ENCODE results near the gene MTHFR. TPM values are rescaled to one million over a fixed set of nuclear protein-coding genes. Genes with fewer than 3 reads are reported as not detected.

The MTHFR gene
- total RNA-seq, 1 donor = 32.6 TPM

DNA sequence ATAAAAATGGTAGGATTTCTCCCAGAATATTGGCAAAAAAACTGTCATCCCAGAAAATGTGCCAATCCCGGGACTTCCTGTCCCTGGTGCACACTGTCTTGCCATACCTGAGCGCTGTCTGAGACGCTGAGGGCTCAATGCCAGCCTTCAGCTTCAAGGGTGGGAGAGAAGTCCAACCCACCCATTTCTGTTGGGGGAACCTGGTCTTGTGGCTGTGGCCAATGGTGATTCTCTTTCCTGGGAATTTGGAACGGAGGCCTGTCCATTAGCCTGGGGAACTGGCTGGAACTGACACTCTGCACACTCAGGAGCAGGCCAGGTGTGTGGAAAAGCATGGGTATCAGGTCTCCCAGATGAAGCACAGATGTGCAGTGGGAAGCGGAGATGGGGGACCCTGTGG, 6.7 kb downstream of the MTHFR start:
- H4K20me1 ChIP-seq (ENCODE audit: insufficient read depth, low read length) = peaks cover 3% of the 10 kb centered on the region
- no peak overlapping the region for H3K27ac ChIP-seq (ENCODE audit: low read depth, low read length)
- no peak overlapping the region for H3K4me2 ChIP-seq (ENCODE audit: insufficient read depth, low read length)
- no peak overlapping the region for H3K4me3 ChIP-seq (ENCODE audit: insufficient read depth, low read length)
- H3K79me2 ChIP-seq (ENCODE audit: insufficient read depth, low read length) = peaks cover 15% of the 10 kb centered on the region
- TF ChIP-seq CTCF (IDR thresholded peaks at IDR 0.05; ENCODE audit: extremely low read depth, low read depth, low read length) = no peak
- no peaks in the 10 kb centered on the region for H3K27me3 ChIP-seq (ENCODE audit: insufficient read depth, low read length)
- peaks cover 31% of the 10 kb centered on the region for H3K4me1 ChIP-seq (ENCODE audit: insufficient read depth, low read length)
- DNase-seq (ENCODE audit: insufficient read length, low spot score, missing footprints) = no peak
- peaks cover 29% of the 10 kb centered on the region for H3K36me3 ChIP-seq (ENCODE audit: insufficient read depth, low read length)
- H3K9me3 ChIP-seq (ENCODE audit: low read depth, low read length) = no peaks in the 10 kb centered on the region
- no peak overlapping the region for H2AFZ ChIP-seq (ENCODE audit: low read length)

- Histone ChIP-seq H3K4me3 (ENCODE audit: insufficient read depth, low read length) (no peak overlapping the region), H3K27me3 (ENCODE audit: insufficient read depth, low read length) (no peaks in the 10 kb centered on the region), H2AFZ (ENCODE audit: low read length) (no peak overlapping the region), H3K4me2 (ENCODE audit: insufficient read depth, low read length) (no peak overlapping the region), H3K79me2 (ENCODE audit: insufficient read depth, low read length) (peaks cover 8% of the 10 kb centered on the region), H3K27ac (ENCODE audit: low read depth, low read length) (no peak overlapping the region), H3K4me1 (ENCODE audit: insufficient read depth, low read length) (peaks cover 17% of the 10 kb centered on the region), H3K36me3 (ENCODE audit: insufficient read depth, low read length) (peaks cover 35% of the 10 kb centered on the region), H4K20me1 (ENCODE audit: insufficient read depth, low read length) (peaks cover 3% of the 10 kb centered on the region), H3K9me3 (ENCODE audit: low read depth, low read length) (no peaks in the 10 kb centered on the region)
- TF ChIP-seq CTCF (IDR thresholded peaks at IDR 0.05; ENCODE audit: extremely low read depth, low read depth, low read length) = no peak
- DNase-seq (ENCODE audit: insufficient read length, low spot score, missing footprints) = peak; percentile 85
Observed at GRCh38 chr1:11797525-11798216, 8.1 kb downstream of the MTHFR start.

DNA sequence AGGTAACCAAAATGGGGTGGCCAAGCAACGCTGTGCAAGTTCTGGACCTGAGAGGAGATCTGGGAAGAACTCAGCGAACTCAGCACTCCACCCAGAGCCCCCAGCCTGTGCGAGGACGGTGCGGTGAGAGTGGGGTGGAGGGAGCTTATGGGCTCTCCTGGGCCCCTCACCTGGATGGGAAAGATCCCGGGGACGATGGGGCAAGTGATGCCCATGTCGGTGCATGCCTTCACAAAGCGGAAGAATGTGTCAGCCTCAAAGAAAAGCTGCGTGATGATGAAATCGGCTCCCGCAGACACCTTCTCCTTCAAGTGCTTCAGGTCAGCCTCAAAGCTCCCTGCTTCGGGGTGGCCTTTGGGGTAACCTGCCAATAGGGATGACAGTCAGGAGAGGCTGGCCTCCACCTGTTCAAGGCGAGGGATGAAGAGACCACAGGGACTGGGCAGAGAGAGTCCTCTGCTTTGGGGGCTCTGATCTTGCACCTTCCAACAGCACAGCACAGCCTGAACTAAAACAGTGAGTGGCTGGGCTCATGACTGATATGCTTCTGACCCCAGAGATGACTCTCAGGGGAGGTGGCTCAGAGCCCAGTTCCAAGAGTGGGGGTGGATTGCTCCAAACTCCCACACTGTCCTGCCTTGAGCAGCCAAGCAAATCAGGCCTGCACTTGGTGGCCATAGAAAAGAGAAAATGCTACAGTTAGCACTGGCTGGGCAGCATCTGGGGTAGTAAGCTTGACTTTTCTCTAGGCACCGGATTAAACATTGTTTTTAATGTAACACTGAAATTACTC, 9.5 kb downstream of the MTHFR start:
- TF ChIP-seq CTCF (IDR thresholded peaks at IDR 0.05; ENCODE audit: extremely low read depth, low read depth, low read length) = no peak
- no peaks in the 10 kb centered on the region for H3K27me3 ChIP-seq (ENCODE audit: insufficient read depth, low read length)
- no peak overlapping the region for H3K27ac ChIP-seq (ENCODE audit: low read depth, low read length)
- H3K36me3 ChIP-seq (ENCODE audit: insufficient read depth, low read length) = peaks cover 41% of the 10 kb centered on the region
- no peaks in the 10 kb centered on the region for H4K20me1 ChIP-seq (ENCODE audit: insufficient read depth, low read length)
- no peaks in the 10 kb centered on the region for H3K79me2 ChIP-seq (ENCODE audit: insufficient read depth, low read length)
- peaks cover 10% of the 10 kb centered on the region for H3K4me1 ChIP-seq (ENCODE audit: insufficient read depth, low read length)
- no peak overlapping the region for H3K4me2 ChIP-seq (ENCODE audit: insufficient read depth, low read length)
- H2AFZ ChIP-seq (ENCODE audit: low read length) = no peak overlapping the region
- no peak overlapping the region for H3K4me3 ChIP-seq (ENCODE audit: insufficient read depth, low read length)
- H3K9me3 ChIP-seq (ENCODE audit: low read depth, low read length) = no peaks in the 10 kb centered on the region
- DNase-seq (ENCODE audit: insufficient read length, low spot score, missing footprints) = peak; percentile 77

GRCh38 chr1:11795238-11795890, 10.4 kb downstream of the MTHFR start:
- DNase-seq (ENCODE audit: insufficient read length, low spot score, missing footprints) = no peak
- H3K27ac ChIP-seq (ENCODE audit: low read depth, low read length) = no peak overlapping the region

More at GRCh38 chr1:11795238-11795890, 10.4 kb downstream of the MTHFR start:
- Histone ChIP-seq H2AFZ (ENCODE audit: low read length) (no peak overlapping the region), H3K4me1 (ENCODE audit: insufficient read depth, low read length) (peaks cover 18% of the 10 kb centered on the region), H3K27me3 (ENCODE audit: insufficient read depth, low read length) (no peaks in the 10 kb centered on the region), H4K20me1 (ENCODE audit: insufficient read depth, low read length) (no peaks in the 10 kb centered on the region), H3K9me3 (ENCODE audit: low read depth, low read length) (no peaks in the 10 kb centered on the region), H3K4me2 (ENCODE audit: insufficient read depth, low read length) (no peak overlapping the region), H3K79me2 (ENCODE audit: insufficient read depth, low read length) (no peaks in the 10 kb centered on the region), H3K4me3 (ENCODE audit: insufficient read depth, low read length) (no peak overlapping the region), H3K36me3 (ENCODE audit: insufficient read depth, low read length) (peaks cover 34% of the 10 kb centered on the region)
- no peak for TF ChIP-seq CTCF (IDR thresholded peaks at IDR 0.05; ENCODE audit: extremely low read depth, low read depth, low read length)
